Nephron (organoid): Measurements from ENCODE around the gene SP3.

Source experiments
- H3K27ac Mint-ChIP-seq, 3 experiments: 2 replicates each; pipeline ENCODE4 v1.8.0; 2020; ENCODE audit warnings: mixed read lengths in 3 of 3, mild to moderate bottlenecking in 2 of 3, moderate library complexity in 1 of 3
- H3K27me3 Mint-ChIP-seq: 2 replicates; pipeline ENCODE4 v1.8.0; 2021; ENCODE audit warnings: low read depth, mild to moderate bottlenecking, moderate library complexity, mixed read lengths
- H3K36me3 Mint-ChIP-seq: 2 replicates; pipeline ENCODE4 v1.8.0; 2020; ENCODE audit warnings: low read depth, mixed read lengths
- H3K4me1 Mint-ChIP-seq: 2 replicates; pipeline ENCODE4 v1.8.0; 2020; ENCODE audit warnings: mixed read lengths
- H3K4me3 Mint-ChIP-seq, 3 experiments: 2 replicates each; pipeline ENCODE4 v1.8.0; 2020; ENCODE audit warnings: mild to moderate bottlenecking in 3 of 3, mixed read lengths in 3 of 3, moderate library complexity in 2 of 3
- H3K9me3 Mint-ChIP-seq: 2 replicates; pipeline ENCODE4 v1.8.0; 2020; ENCODE audit warnings: mixed read lengths
- TF ChIP-seq, protein P1 (sequence below), 3 experiments: fragments of 200-600 bp; sonication (generic); IDR thresholded peaks; one replicate each; pipeline ENCODE4 v1.5.0; 2021; ENCODE audit warnings: antibody characterized with exemption in 3 of 3; ENCODE audit not compliant: unreplicated experiment in 3 of 3

SP3 gene

DNA sequence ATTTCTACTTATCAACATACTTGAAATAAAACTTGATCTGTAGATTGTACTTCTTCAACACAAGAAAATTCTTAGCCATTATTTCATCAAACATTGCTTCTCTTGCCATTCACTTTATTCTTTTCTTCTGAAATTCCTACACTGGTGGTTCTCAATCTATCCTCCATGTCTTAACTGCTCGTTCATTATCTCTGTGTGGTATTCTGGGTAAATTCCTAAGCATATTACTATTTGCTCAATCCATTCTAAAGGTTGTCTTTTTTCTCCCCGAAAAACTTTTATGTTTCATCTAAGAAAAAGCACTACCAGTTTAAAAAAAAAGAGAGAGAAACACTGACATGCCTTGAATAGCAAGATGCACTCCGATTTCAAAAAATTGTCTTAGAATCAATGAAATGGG is 18.0 kb downstream of the SP3 start:
- Mint-ChIP-seq H3K27ac (no peak overlapping the region), H3K4me1 (peaks cover 9% of the 10 kb centered on the region), H3K9me3 (no peaks in the 10 kb centered on the region), H3K36me3 (peaks cover 56% of the 10 kb centered on the region), H3K27me3 (no peaks in the 10 kb centered on the region), H3K4me3 (no peak overlapping the region)
- TF ChIP-seq, protein P1, sequence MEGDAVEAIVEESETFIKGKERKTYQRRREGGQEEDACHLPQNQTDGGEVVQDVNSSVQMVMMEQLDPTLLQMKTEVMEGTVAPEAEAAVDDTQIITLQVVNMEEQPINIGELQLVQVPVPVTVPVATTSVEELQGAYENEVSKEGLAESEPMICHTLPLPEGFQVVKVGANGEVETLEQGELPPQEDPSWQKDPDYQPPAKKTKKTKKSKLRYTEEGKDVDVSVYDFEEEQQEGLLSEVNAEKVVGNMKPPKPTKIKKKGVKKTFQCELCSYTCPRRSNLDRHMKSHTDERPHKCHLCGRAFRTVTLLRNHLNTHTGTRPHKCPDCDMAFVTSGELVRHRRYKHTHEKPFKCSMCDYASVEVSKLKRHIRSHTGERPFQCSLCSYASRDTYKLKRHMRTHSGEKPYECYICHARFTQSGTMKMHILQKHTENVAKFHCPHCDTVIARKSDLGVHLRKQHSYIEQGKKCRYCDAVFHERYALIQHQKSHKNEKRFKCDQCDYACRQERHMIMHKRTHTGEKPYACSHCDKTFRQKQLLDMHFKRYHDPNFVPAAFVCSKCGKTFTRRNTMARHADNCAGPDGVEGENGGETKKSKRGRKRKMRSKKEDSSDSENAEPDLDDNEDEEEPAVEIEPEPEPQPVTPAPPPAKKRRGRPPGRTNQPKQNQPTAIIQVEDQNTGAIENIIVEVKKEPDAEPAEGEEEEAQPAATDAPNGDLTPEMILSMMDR (IDR thresholded peaks at IDR 0.05; ENCODE audit: unreplicated experiment in 3 of 3): no peak

DNA sequence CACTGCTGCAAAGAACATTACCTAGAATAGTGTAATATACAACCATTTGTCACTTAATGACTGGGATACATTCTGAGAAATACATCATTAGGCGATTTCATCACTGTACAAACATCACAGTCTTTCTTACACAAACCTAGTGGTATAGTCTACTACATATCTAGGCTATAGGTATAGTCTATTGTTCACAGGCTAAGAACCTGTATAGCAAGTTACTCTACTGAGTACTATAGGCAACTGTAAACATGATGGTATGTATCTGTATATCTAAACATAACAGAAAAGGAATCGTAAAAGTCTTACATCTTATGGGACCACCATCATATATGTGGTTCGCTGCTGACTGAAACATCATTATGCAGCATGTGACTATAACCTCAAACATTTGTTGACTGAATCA is 21.4 kb downstream of the SP3 start:
- no peaks in the 10 kb centered on the region for H3K9me3 Mint-ChIP-seq
- peaks cover 50% of the 10 kb centered on the region for H3K36me3 Mint-ChIP-seq
- H3K4me3 Mint-ChIP-seq: no peak overlapping the region
- no peak overlapping the region for H3K27ac Mint-ChIP-seq
- TF ChIP-seq, protein P1 (IDR thresholded peaks at IDR 0.05; ENCODE audit: unreplicated experiment in 3 of 3): no peak
- peaks cover 26% of the 10 kb centered on the region for H3K4me1 Mint-ChIP-seq
- H3K27me3 Mint-ChIP-seq: no peaks in the 10 kb centered on the region

DNA sequence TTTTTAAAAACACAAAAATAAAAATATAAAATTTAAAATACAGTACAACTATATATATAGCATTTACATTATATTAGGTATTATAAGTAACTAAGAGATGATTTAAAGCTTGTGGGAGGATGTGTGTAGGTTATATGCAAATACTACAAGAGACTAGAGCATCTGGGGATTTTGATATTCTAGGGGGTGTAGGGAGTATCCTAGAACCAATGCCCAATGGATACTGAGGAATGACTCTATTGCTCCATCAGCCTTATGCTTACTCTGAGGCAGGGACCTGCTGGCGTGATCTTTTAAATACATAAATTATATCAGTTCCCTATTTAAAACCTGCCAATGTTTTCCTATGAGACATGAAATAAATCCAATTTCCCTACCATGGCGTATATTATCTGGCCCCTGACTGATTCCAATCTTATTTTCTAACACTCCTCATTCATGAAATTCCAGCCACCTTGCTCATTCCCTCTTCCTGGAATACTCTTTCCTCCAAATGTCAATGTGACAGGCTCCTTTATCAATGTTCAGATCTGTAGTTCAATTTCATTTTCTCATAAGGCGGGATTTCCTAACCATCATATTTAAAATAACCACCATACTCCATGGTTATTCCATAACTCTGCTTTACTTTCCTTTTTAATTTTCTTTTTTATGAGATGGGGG is 22.2 kb downstream of the SP3 start:
- Mint-ChIP-seq H3K4me3 (no peak overlapping the region), H3K36me3 (peaks cover 52% of the 10 kb centered on the region), H3K27me3 (no peaks in the 10 kb centered on the region), H3K4me1 (peaks cover 32% of the 10 kb centered on the region), H3K9me3 (no peaks in the 10 kb centered on the region), H3K27ac (no peak overlapping the region)
- TF ChIP-seq, protein P1 (IDR thresholded peaks at IDR 0.05; ENCODE audit: unreplicated experiment in 3 of 3): no peak

DNA sequence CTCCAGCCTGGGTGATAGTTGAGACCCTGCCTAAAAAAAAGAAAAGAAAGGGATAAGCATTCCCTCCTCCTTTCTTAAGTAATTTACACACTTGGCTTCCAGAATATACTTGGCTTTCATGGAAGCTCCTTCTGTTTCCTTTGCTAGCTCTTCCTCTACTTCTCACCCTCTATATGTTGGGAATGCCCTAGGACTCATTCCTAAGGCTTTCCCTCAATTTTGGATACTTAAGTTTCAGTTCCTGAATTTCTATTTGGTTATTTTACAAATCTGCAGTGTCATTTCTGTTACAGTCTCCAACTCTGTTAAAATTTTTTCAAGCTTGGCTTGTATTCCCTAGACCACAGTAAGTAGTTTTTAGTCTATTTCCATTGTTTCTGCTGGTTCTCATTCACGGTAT is 23.6 kb downstream of the SP3 start:
- TF ChIP-seq, protein P1 (IDR thresholded peaks at IDR 0.05; ENCODE audit: unreplicated experiment in 3 of 3): no peak
- Mint-ChIP-seq H3K27me3 (no peaks in the 10 kb centered on the region), H3K36me3 (peaks cover 37% of the 10 kb centered on the region), H3K9me3 (no peaks in the 10 kb centered on the region), H3K27ac (peak overlapping the region in 1 of 3 experiments; percentile 14), H3K4me3 (no peak overlapping the region), H3K4me1 (peaks cover 32% of the 10 kb centered on the region)

DNA sequence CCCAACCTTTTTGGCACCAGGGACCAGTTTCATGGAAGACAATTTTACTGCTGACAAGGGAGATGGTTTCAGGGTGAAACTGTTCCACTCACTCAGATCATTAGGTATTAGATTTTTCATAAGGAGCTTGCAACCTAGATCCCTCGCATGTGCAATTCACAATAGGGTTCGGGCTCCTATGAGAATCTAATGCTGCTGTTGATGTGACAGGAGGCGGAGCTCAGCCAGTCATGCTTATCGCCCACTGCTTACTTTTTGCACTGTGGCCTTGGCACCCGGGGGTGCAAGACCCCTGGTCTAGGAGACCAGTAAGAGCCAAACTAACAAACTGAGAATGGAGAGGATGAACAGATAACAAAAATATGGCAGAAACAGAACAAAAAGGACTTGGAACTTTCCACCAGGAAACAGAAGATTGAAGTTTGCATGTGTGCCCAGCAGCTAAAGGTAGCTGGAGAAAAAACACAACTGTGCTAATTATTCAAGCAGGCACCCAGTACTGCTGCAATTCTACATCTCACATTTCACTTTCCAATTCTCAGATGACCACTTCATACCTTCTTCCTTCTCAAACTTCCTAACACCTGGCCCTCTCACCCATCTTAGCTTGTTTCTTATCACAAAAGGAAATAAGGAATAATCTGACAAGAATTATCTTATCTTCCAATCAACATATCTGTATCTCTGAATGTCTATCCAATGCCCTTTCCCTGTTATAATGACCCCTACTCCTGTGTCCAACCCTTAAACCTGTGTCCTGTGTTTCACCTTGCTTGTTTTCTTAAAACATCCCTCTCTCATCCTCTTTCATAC is 24.8 kb downstream of the SP3 start:
- H3K4me3 Mint-ChIP-seq: no peak overlapping the region
- no peaks in the 10 kb centered on the region for H3K27me3 Mint-ChIP-seq
- peaks cover 37% of the 10 kb centered on the region for H3K36me3 Mint-ChIP-seq
- H3K27ac Mint-ChIP-seq: peak overlapping the region in 1 of 3 experiments; percentile 1
- TF ChIP-seq, protein P1 (IDR thresholded peaks at IDR 0.05; ENCODE audit: unreplicated experiment in 3 of 3): no peak
- H3K9me3 Mint-ChIP-seq: no peaks in the 10 kb centered on the region
- H3K4me1 Mint-ChIP-seq: peaks cover 32% of the 10 kb centered on the region
